ENCODE results near the gene CHRNB2.
A peak's percentile ranks its signal among the peaks of the same experiment; 100 is the strongest.
"Not testable (repeated sequence)": the region's sequence is repeated elsewhere in the genome, so short reads cannot be mapped to it uniquely, and the experiment has no call there.

Gene CHRNB2

GRCh38 chr1:154567386-154568156 is at the start of gene CHRNB2:
TSS of gene CHRNB2 (plus strand) at chr1:154567778. CDS start at chr1:154568045, 267 bp downstream.
- peak; percentile 58 for DNase-seq (ENCODE audit: low read depth)

GRCh38 chr1:154519591-154519991 is 48.0 kb upstream of the CHRNB2 start:
- DNase-seq (ENCODE audit: low read depth) = no peak

GRCh38 chr1:154520333-154520732 is 47.2 kb upstream of the CHRNB2 start:
- DNase-seq (ENCODE audit: low read depth) = no peak

GRCh38 chr1:154521695-154522094 is 45.9 kb upstream of the CHRNB2 start:
- no peak for DNase-seq (ENCODE audit: low read depth)

GRCh38 chr1:154524881-154525280 is 42.7 kb upstream of the CHRNB2 start:
- no peak for DNase-seq (ENCODE audit: low read depth)

- DNase-seq (ENCODE audit: low read depth) = no peak
Observed at GRCh38 chr1:154527192-154527591, 40.4 kb upstream of the CHRNB2 start.

GRCh38 chr1:154529308-154529707 is 38.3 kb upstream of the CHRNB2 start:
- no peak for DNase-seq (ENCODE audit: low read depth)

GRCh38 chr1:154531950-154532349 is 35.6 kb upstream of the CHRNB2 start:
- not testable (repeated sequence) for DNase-seq (ENCODE audit: low read depth)

GRCh38 chr1:154533952-154534844 is 33.4 kb upstream of the CHRNB2 start:
- no peak for DNase-seq (ENCODE audit: low read depth)

- DNase-seq (ENCODE audit: low read depth) = no peak
Observed at GRCh38 chr1:154536570-154536969, 31.0 kb upstream of the CHRNB2 start.

- no peak for DNase-seq (ENCODE audit: low read depth)
Observed at GRCh38 chr1:154539486-154540483, 27.8 kb upstream of the CHRNB2 start.

- no peak for DNase-seq (ENCODE audit: low read depth)
Observed at GRCh38 chr1:154541231-154541630, 26.3 kb upstream of the CHRNB2 start.

GRCh38 chr1:154546264-154547063 is 21.1 kb upstream of the CHRNB2 start:
- DNase-seq (ENCODE audit: low read depth) = peak; percentile 30

GRCh38 chr1:154547105-154547732 is 20.4 kb upstream of the CHRNB2 start:
- no peak for DNase-seq (ENCODE audit: low read depth)

GRCh38 chr1:154548028-154548427 is 19.6 kb upstream of the CHRNB2 start:
- no peak for DNase-seq (ENCODE audit: low read depth)

- no peak for DNase-seq (ENCODE audit: low read depth)
Observed at GRCh38 chr1:154549202-154549770, 18.3 kb upstream of the CHRNB2 start.

GRCh38 chr1:154550070-154550469 is 17.5 kb upstream of the CHRNB2 start:
- no peak for DNase-seq (ENCODE audit: low read depth)

GRCh38 chr1:154550657-154551056 is 16.9 kb upstream of the CHRNB2 start:
- no peak for DNase-seq (ENCODE audit: low read depth)

GRCh38 chr1:154551474-154551873 is 16.1 kb upstream of the CHRNB2 start:
- DNase-seq (ENCODE audit: low read depth) = no peak

- DNase-seq (ENCODE audit: low read depth) = no peak
Observed at GRCh38 chr1:154552036-154552435, 15.5 kb upstream of the CHRNB2 start.

All from activated T-helper 1 cell treated with Interleukin-2 at 50 U/mL for 16 hours (primary cell).